HCT116 (cell line): Measurements from ENCODE around the gene ESPN. TPM values are rescaled to one million over a fixed set of nuclear protein-coding genes. Genes with fewer than 3 reads are reported as not detected.

ENCODE experiments used
- ATAC-seq: fragments of 200-7000 bp; cut with Tn5 transposase; 2 replicates; pipeline ENCODE4 v1.9.1; 2020; ENCODE audit warnings: mild to moderate bottlenecking, moderate library complexity
- BruUV-seq: library from RNA; stranded (reverse); fragments of 400-500 nt; replicated peaks from 2 replicates; lab custom pipeline; 2021; lab: Mats Ljungman, UMichigan
- CTCF ChIA-PET: fragments of 300-600 bp; sonication (Branson Sonifier 250); formaldehyde crosslinking; loops from one replicate; lab custom pipeline; 2021; ENCODE audit warnings: antibody characterized with exemption; lab: Charles Lee
- POLR2A ChIA-PET: fragments of 300-600, 350-600 bp; sonication (Branson Sonifier 250); formaldehyde crosslinking; loops from one replicate; lab custom pipeline; 2021; ENCODE audit warnings: antibody characterized with exemption; lab: Charles Lee
- RAD21 ChIA-PET, 2 experiments: fragments of 300-600 bp; sonication (Branson Sonifier 250); formaldehyde crosslinking; loops; one replicate each; lab custom pipeline; 2023; ENCODE audit warnings: low total read pairs in 2 of 2; ENCODE audit not compliant: uncharacterized antibody in 2 of 2, unreplicated experiment in 2 of 2, low non-redundant PET in 1 of 2; lab: Charles Lee
- DNase-seq: peaks from one replicate; pipeline ENCODE4 v3.0.0-alpha.2; 2010; ENCODE audit warnings: low read depth, low spot score
- H2AFZ ChIP-seq: fragments of 200-600 bp; shearing (Covaris generic), sonication (generic); 2 replicates; pipeline ENCODE4 v1.6.1; 2017; ENCODE audit warnings: low read depth, mixed run types, mixed read lengths, antibody characterized with exemption, low read length; ENCODE audit not compliant: poor library complexity, severe bottlenecking
- H3K27ac ChIP-seq: 2 replicates; pipeline ENCODE4 v1.5.1; 2012; ENCODE audit warnings: low read depth, low read length
- H3K27me3 ChIP-seq: fragments of 200-600 bp; sonication (generic); 2 replicates; pipeline ENCODE4 v1.6.1; 2016; ENCODE audit warnings: mixed run types, low read length, mixed read lengths; ENCODE audit not compliant: insufficient read depth
- H3K36me3 ChIP-seq, 2 experiments: fragments of 200-500 bp in 1 of 2; fragments of 200-600 bp in 1 of 2; sonication (Bioruptor generic) in 1 of 2; sonication (generic) in 1 of 2; 2 replicates each; pipeline versions ENCODE4 v1.5.1 to v1.6.1; 2014 to 2016; ENCODE audit warnings: low read length in 2 of 2, inconsistent platforms in 1 of 2, mixed read lengths in 1 of 2, mixed run types in 1 of 2; ENCODE audit not compliant: insufficient read depth in 2 of 2, control insufficient read depth in 1 of 2
- H3K4me1 ChIP-seq, 2 experiments: fragments of 200-600 bp in 1 of 2; sonication (generic) in 1 of 2; 2 replicates each; pipeline versions ENCODE4 v1.5.1 to v1.6.1; 2012 to 2017; ENCODE audit warnings: low read length in 2 of 2, inconsistent platforms in 1 of 2, mild to moderate bottlenecking in 1 of 2, mixed read lengths in 1 of 2, mixed run types in 1 of 2, moderate library complexity in 1 of 2; ENCODE audit not compliant: insufficient read depth in 2 of 2, control insufficient read depth in 1 of 2
- H3K4me2 ChIP-seq: fragments of 200-600 bp; sonication (generic); 2 replicates; pipeline ENCODE4 v1.6.1; 2017; ENCODE audit warnings: mixed run types, low read length, mixed read lengths
- H3K4me3 ChIP-seq, 2 experiments: fragments of 200-600 bp in 1 of 2; sonication (generic) in 1 of 2; replicated peaks in 1 of 2; 2 replicates each; pipeline ENCODE4 v1.5.1; 2011 to 2016; ENCODE audit warnings: low read length in 2 of 2, control low read depth in 1 of 2, low read depth in 1 of 2, mild to moderate bottlenecking in 1 of 2, mixed read lengths in 1 of 2, mixed run types in 1 of 2
- H3K79me2 ChIP-seq: fragments of 200-600 bp; sonication (generic); 2 replicates; pipeline ENCODE4 v1.6.1; 2017; ENCODE audit warnings: mild to moderate bottlenecking, mixed run types, low read length, moderate library complexity, mixed read lengths; ENCODE audit not compliant: insufficient read depth
- H3K9ac ChIP-seq: fragments of 200-600 bp; sonication (generic); 2 replicates; pipeline ENCODE4 v1.6.1; 2016; ENCODE audit warnings: low read length, mixed read lengths
- H3K9me2 ChIP-seq: fragments of 200-600 bp; sonication (generic), shearing (Covaris generic); 2 replicates; pipeline ENCODE4 v1.6.1; 2017; ENCODE audit warnings: mixed run types, mild to moderate bottlenecking, moderate library complexity; ENCODE audit not compliant: insufficient read depth
- H3K9me3 ChIP-seq, 2 experiments: fragments of 200-500 bp in 1 of 2; fragments of 200-600 bp in 1 of 2; sonication (Bioruptor generic) in 1 of 2; sonication (generic) in 1 of 2; 2 replicates each; pipeline ENCODE4 v1.6.1; 2014 to 2017; ENCODE audit warnings: low read length in 2 of 2, mixed read lengths in 2 of 2, inconsistent platforms in 1 of 2, low read depth in 1 of 2, mild to moderate bottlenecking in 1 of 2, mixed run types in 1 of 2, moderate library complexity in 1 of 2; ENCODE audit not compliant: control insufficient read depth in 1 of 2, insufficient read depth in 1 of 2
- H4K20me1 ChIP-seq: fragments of 200-600 bp; sonication (generic), shearing (Covaris generic); 2 replicates; pipeline ENCODE4 v1.6.1; 2017; ENCODE audit warnings: mixed run types, mild to moderate bottlenecking, moderate library complexity; ENCODE audit not compliant: insufficient read depth
- JUND ChIP-seq: IDR thresholded peaks from 2 replicates; pipeline ENCODE4 v1.6.1; 2012
- POLR2AphosphoS5 ChIP-seq: IDR thresholded peaks from 2 replicates; pipeline ENCODE4 v1.6.1; 2011; ENCODE audit warnings: mild to moderate bottlenecking, low read depth, low read length, moderate library complexity
- RAD21 ChIP-seq: IDR thresholded peaks from 2 replicates; pipeline ENCODE4 v1.6.1; 2012; ENCODE audit warnings: low read depth, mild to moderate bottlenecking
- REST ChIP-seq: IDR thresholded peaks from 2 replicates; pipeline ENCODE4 v1.6.1; 2012; ENCODE audit warnings: low read depth
- SP1 ChIP-seq: IDR thresholded peaks from 2 replicates; pipeline ENCODE4 v1.6.1; 2012; ENCODE audit warnings: low read depth
- ZFX ChIP-seq: fragments of 450-650 bp; IDR thresholded peaks from 2 replicates; pipeline ENCODE4 v1.6.1; 2017
- intact Hi-C: fragments of 100-400 bp; cut with micrococcal nuclease; formaldehyde crosslinking; loops from 2 replicates; pipeline ENCODE4 v1.10.0; 2022
- total RNA-seq: library from RNA; stranded (reverse); gene quantifications from one replicate; pipeline ENCODE4 v1.2.1, GENCODE V29; 2021; ENCODE audit not compliant: unreplicated experiment

The ESPN gene
- total RNA-seq, 1 experiment from 2014 or later = 114 TPM

- TF ChIP-seq JUND = no peak
- no peak for TF ChIP-seq REST
- no peak for TF ChIP-seq POLR2AphosphoS5
- TF ChIP-seq RAD21 = no peak
- TF ChIP-seq ZFX = no peak
- no peak for TF ChIP-seq SP1
These were observed 32.4 kb downstream of the ESPN start (continued) for GRCh38 chr1:6456800-6457466.

- peaks cover 3 to 11% of the 10 kb centered on the region in 2 experiments; a peak in 1 of 4 replicates for H3K36me3 ChIP-seq
- H3K9me3 ChIP-seq = no peaks in the 10 kb centered on the region
- H3K4me3 ChIP-seq = no peak overlapping the region
- H3K9ac ChIP-seq = no peak overlapping the region
- H3K79me2 ChIP-seq = no peaks in the 10 kb centered on the region
- ChIA-PET CTCF (no interaction called here), POLR2A (interaction anchor here (0.7 kb wide), 1 partner anchor 57 kb away, joined by 4 read pairs; no protein-coding TSS in a partner anchor), RAD21 (no interaction called here)
- intact Hi-C loops = no loop called here
- H3K4me2 ChIP-seq = no peak overlapping the region
- H2AFZ ChIP-seq = no peak overlapping the region
- no peak for TF ChIP-seq REST
- ATAC-seq (no peak), DNase-seq (no peak)
- no peaks in the 10 kb centered on the region for H3K9me2 ChIP-seq
- no peaks in the 10 kb centered on the region for H4K20me1 ChIP-seq
- no peak overlapping the region for H3K27ac ChIP-seq
- no TSS peak for BruUV-seq
- peaks cover 2 to 8% of the 10 kb centered on the region in 2 experiments; a peak in 3 of 4 replicates for H3K4me1 ChIP-seq
- no peaks in the 10 kb centered on the region for H3K27me3 ChIP-seq
These were observed 35.3 kb downstream of the ESPN start for GRCh38 chr1:6459850-6460265.
